IPS-11a (cell line): ENCODE measurements around the gene ADCY5.

Source experiments
- H3K4me3 ChIP-seq: one replicate; pipeline ENCODE4 v1.5.1; 2013; ENCODE audit warnings: low read depth, low read length, control low read depth

ADCY5 gene

DNA sequence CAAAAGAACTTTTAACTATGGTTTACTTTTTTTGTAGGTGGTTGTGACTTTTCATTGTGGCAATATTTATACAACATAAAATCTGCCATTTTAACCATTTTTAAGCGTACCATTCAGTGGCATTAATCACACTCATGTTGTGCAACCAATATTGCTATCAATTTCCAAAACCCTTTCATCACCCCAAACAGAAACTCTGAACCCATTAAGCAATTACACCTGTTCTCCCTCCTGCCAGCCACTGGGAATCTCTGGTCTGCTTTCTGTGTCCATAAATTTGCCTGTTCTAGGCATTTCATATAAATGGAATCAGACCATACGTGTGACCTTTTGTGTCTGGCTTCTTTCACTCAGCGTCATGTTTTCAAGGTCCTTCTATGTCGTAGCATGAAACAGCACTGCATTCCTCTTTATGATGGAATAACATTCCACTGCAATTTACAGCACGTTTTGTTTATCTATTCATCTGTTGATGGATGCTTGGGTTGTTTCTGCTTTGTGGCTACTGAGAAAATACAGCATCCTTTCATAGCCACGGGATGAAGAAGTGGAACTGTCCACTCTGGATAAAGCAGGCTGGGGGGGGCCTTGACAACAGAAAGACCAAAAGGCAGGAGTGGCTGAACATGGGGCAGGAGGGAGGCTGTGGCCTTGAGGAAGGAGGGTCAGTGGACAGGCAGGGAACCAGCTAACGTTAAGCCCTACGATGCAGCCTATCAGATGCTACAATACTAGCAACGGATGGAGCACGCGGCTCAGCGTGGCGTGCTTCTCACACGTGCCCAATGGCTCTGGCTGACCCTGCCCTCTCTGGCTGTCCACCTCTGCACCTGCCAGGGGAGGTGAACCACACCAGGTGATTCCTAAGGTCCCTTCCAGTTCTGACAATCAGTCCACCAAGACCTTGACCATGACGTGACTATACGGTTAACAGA, 136.3 kb downstream of the ADCY5 start:
- H3K4me3 ChIP-seq: no peak overlapping the region

GRCh38 chr3:123311201-123311600, 137.7 kb downstream of the ADCY5 start:
- no peak overlapping the region for H3K4me3 ChIP-seq

- H3K4me3 ChIP-seq: no peak overlapping the region
These were observed 138.1 kb downstream of the ADCY5 start for GRCh38 chr3:123310741-123311140.

DNA sequence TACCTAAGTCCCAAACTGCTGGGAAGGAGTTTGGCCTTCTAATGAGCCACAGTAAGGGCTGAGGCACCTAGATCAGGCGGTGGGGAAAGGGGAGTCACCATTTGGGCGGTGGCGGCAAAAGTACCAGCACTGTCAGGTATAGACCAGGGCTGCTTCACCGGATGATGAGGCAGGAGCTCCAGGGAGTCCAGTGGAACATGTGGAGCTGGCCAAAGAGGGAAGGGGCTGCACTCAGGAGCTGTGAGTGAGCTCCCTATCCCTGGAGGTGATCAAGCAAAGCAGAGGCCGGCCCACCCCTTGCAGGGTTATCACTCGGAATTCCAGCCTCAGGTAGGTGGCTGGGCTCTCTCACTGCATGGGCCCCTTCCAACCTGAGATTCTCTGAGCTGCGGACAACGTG, 138.7 kb downstream of the ADCY5 start:
- H3K4me3 ChIP-seq: no peak overlapping the region

DNA sequence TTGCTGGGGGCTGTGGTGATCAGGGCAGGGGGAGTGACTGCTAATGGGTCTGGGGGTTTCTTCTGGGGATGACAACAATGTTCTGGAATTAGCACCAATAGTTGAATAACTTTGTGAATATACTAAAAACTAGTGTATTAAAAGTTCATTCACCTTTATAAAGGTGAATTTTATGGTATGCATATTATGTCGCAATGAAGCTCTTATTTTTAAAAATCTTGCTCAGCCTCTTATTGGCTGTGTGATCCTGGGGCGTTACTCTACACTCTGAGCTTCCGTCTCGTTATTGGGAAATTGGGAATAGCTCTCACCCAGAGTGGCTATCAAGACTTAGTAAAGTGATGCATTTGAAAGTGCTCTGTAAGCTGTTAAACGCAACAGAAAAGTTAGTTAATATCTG, 141.8 kb downstream of the ADCY5 start:
- no peak overlapping the region for H3K4me3 ChIP-seq

DNA sequence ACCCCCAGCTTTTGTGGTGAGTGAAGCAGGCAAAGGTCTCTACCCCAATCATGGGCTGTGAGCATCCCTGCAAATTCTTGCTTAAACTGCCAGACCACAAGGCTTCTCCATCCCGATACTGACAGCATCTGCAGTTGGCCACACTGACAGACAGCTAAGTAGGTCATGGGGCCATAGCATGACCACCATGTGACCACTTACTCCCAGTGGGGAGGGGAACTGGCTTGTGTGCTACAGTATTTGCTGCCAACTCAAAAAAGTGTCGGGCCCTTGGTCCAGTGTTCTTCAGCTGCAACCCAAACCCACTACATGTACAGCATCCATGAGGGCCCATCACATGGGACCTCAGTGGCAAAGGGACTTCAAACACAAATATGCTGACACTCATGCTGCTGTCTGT, 143.7 kb downstream of the ADCY5 start:
- no peak overlapping the region for H3K4me3 ChIP-seq

GRCh38 chr3:123303976-123304560, 144.8 kb downstream of the ADCY5 start:
- no peak overlapping the region for H3K4me3 ChIP-seq

- H3K4me3 ChIP-seq: no peak overlapping the region
These were observed 145.9 kb downstream of the ADCY5 start for GRCh38 chr3:123302961-123303360.

GRCh38 chr3:123301331-123302184, 147.3 kb downstream of the ADCY5 start:
- no peak overlapping the region for H3K4me3 ChIP-seq

GRCh38 chr3:123300583-123300982, 148.3 kb downstream of the ADCY5 start:
- no peak overlapping the region for H3K4me3 ChIP-seq

- no peak overlapping the region for H3K4me3 ChIP-seq
These were observed 148.8 kb downstream of the ADCY5 start for GRCh38 chr3:123300056-123300455.

GRCh38 chr3:123299581-123299980, 149.3 kb downstream of the ADCY5 start:
- H3K4me3 ChIP-seq: no peak overlapping the region

DNA sequence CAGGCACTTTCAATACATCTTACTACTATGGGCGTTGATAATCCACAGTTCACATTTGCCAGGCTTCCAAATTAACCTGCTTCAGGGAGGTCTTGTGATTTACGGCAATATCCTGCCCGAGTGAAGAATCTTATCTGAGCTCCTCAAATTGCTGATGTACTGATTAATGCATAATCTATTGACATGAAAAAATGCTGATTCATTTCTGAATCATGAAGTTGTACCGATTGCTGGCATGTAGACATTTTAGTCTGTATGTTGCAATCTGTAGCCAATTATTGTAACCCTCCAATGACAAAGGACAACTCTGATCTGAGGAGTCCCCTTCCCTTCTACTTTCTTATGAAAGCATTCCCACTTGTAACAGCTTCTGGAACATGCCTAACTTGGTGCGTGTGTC, 150.0 kb downstream of the ADCY5 start:
- no peak overlapping the region for H3K4me3 ChIP-seq

- no peak overlapping the region for H3K4me3 ChIP-seq
These were observed 151.3 kb downstream of the ADCY5 start for GRCh38 chr3:123297627-123297899.

- H3K4me3 ChIP-seq: no peak overlapping the region
These were observed 151.9 kb downstream of the ADCY5 start for GRCh38 chr3:123296836-123297626.

- no peak overlapping the region for H3K4me3 ChIP-seq
These were observed 152.6 kb downstream of the ADCY5 start for GRCh38 chr3:123296261-123296660.

GRCh38 chr3:123295901-123296250, 153.0 kb downstream of the ADCY5 start:
- H3K4me3 ChIP-seq: no peak overlapping the region

GRCh38 chr3:123295171-123295900, 153.6 kb downstream of the ADCY5 start:
- no peak overlapping the region for H3K4me3 ChIP-seq

DNA sequence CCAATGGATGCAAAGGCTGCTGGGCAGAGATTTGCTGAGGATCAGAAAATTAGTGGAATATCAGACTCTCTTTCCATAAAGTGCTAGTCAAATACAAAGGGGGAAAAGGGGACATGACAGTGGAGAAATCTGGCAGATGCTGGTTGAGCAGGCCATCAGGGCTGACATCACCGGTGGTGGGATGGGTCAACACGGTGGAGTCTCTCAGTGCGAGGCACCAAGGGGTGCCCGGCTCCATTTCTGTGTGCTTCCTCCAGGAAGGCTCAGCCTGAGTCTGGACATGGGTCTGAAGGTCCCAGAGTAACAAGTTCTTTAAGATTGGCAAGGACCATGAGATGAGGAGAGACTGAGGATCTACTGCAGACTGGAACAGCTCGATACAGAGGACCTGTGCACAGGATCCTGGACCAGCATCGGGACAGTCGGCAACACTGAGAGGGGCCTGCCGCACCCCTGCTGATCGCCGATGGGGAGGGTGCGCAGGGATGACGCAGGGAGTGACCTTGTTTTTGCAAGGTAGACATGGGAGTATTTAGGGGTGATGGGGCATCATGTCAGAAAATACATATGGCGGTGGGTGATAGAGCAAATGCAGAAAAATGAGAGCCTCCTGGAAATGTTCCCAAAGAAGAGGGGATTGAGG, 154.5 kb downstream of the ADCY5 start:
- no peak overlapping the region for H3K4me3 ChIP-seq
